Activated CD4-positive, alpha-beta T cell treated with anti-CD3 and anti-CD28 coated beads, Interleukin-2, amount 10 ng/mL, durations not matched to agents 24 days and 14 days (primary cell): ENCODE results near the gene PTTG2. TPM values are rescaled to one million over a fixed set of nuclear protein-coding genes. Genes with fewer than 3 reads are reported as not detected.
"Not testable (repeated sequence)": the region's sequence is repeated elsewhere in the genome, so short reads cannot be mapped to it uniquely, and the experiment has no call there.

Experiments used
- DNase-seq: peaks from one replicate; pipeline ENCODE4 v3.0.0; 2022
- H3K27ac Mint-ChIP-seq: one replicate; pipeline ENCODE4 v1.8.0; 2022; ENCODE audit warnings: mild to moderate bottlenecking, mixed read lengths
- H3K27me3 Mint-ChIP-seq: one replicate; pipeline ENCODE4 v1.8.0; 2022; ENCODE audit warnings: mixed read lengths
- H3K36me3 Mint-ChIP-seq: one replicate; pipeline ENCODE4 v1.8.0; 2022; ENCODE audit warnings: low read depth, mild to moderate bottlenecking, mixed read lengths
- H3K4me1 Mint-ChIP-seq: one replicate; pipeline ENCODE4 v1.8.0; 2021; ENCODE audit warnings: mixed read lengths
- H3K4me3 Mint-ChIP-seq: one replicate; pipeline ENCODE4 v1.8.0; 2022; ENCODE audit warnings: mild to moderate bottlenecking, moderate library complexity, mixed read lengths
- H3K9me3 Mint-ChIP-seq: one replicate; pipeline ENCODE4 v1.8.0; 2021; ENCODE audit warnings: mixed read lengths
- intact Hi-C: fragments of 100-400 bp; cut with micrococcal nuclease; formaldehyde crosslinking; loops from one replicate; pipeline ENCODE4 v1.15.1; 2023
- total RNA-seq: library from RNA; stranded (reverse); gene quantifications from 2 replicates; pipeline ENCODE4 v1.2.3, GENCODE V29; 2022

Gene PTTG2
- total RNA-seq, 1 donor from 2014 or later = 0.63 TPM

DNA sequence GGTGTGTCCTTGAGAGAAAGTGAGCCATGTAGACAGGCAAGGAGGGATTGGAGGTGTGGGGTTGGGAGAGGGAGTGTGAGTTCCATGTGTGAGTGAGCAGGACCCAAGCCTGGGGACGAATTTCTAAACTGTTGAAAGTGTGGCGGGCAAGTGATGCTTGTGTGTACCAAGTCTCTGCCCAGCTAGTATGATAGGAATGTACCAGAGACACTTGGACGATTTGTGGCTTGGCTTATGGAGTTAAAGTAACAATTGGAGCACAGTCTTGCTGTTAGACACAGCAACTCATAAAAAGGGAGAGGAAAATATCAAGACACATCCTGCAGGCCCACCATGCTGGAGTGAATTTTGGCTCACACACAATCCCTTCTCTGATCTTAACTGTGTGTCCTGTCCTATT lies 8.5 kb downstream of the PTTG2 start:
- Mint-ChIP-seq H3K4me1 (peaks cover 15% of the 10 kb centered on the region), H3K9me3 (no peaks in the 10 kb centered on the region), H3K27ac (no peak overlapping the region), H3K36me3 (peaks cover 5% of the 10 kb centered on the region), H3K27me3 (no peaks in the 10 kb centered on the region), H3K4me3 (no peak overlapping the region)
- DNase-seq = no peak
- intact Hi-C loops = no loop called here

DNA sequence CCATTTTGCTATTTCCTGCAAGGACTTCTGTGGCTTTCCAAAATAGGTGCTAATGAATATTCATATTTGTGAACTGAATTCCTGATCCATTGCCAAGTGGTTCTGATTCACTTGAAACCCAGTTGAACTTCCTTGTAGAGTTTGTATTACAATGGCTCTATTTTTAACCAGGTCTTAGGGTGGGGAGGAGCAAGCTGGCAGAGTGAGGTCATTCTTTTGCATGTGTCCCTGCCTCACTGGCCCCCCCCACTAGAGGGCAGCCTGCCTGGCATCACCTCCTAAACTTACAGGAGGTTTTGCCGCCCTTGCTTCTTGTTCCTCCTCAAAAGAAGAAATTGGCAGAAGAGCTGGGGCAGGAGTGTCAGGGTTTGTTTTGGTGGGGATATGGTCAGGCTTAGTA lies 10.5 kb downstream of the PTTG2 start:
- intact Hi-C loops = no loop called here
- Mint-ChIP-seq H3K4me3 (no peak overlapping the region), H3K27me3 (no peaks in the 10 kb centered on the region), H3K9me3 (no peaks in the 10 kb centered on the region), H3K36me3 (peaks cover 5% of the 10 kb centered on the region), H3K4me1 (peaks cover 13% of the 10 kb centered on the region), H3K27ac (no peak overlapping the region)
- DNase-seq = peak; percentile 80

DNA sequence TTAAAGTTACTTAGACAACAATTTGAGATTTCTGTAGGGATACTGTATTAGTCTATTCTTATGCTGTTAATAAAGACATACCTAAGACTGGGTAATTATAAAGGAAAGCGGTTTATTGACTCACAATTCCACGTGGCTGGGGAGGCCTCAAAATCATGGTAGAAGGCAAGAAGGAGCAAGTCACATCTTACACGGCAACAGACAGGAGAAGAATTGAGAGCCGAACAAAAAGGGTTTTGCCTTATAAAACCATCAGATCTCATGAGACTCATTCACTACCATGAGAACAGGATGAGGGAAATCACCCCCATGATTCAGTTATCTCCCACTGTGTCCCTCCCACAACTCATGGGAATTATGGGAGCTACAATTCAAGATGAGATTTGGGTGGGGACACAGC lies 11.0 kb downstream of the PTTG2 start:
- Mint-ChIP-seq H3K27ac (no peak overlapping the region), H3K4me3 (no peak overlapping the region), H3K27me3 (no peaks in the 10 kb centered on the region), H3K36me3 (peaks cover 4% of the 10 kb centered on the region), H3K9me3 (no peaks in the 10 kb centered on the region), H3K4me1 (peaks cover 11% of the 10 kb centered on the region)
- intact Hi-C loops = no loop called here
- DNase-seq = no peak

DNA sequence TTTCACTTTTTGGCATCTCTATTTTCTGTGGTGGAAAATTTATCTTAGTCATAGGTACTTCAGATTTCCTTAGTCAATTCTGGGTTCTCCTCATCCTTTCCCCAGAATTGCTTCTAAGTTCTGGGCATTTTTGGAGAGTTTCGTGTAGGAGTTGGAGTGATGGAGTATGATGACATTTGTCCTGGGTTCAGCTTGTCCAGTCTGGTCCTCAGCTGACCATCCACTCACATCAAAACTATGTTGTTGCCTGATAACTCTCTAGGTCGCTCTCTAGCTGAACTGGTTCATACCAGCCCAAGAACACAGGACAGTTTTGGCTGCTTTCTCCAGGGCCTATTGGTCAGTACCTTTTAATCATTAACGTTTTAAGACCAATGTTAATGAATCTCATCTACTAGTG lies 13.2 kb downstream of the PTTG2 start:
- DNase-seq = no peak
- peaks cover 4% of the 10 kb centered on the region for H3K36me3 Mint-ChIP-seq
- H3K27ac Mint-ChIP-seq = no peak overlapping the region
- H3K9me3 Mint-ChIP-seq = no peaks in the 10 kb centered on the region
- H3K27me3 Mint-ChIP-seq = no peaks in the 10 kb centered on the region
- intact Hi-C loops = no loop called here
- H3K4me1 Mint-ChIP-seq = peaks cover 13% of the 10 kb centered on the region
- no peak overlapping the region for H3K4me3 Mint-ChIP-seq

DNA sequence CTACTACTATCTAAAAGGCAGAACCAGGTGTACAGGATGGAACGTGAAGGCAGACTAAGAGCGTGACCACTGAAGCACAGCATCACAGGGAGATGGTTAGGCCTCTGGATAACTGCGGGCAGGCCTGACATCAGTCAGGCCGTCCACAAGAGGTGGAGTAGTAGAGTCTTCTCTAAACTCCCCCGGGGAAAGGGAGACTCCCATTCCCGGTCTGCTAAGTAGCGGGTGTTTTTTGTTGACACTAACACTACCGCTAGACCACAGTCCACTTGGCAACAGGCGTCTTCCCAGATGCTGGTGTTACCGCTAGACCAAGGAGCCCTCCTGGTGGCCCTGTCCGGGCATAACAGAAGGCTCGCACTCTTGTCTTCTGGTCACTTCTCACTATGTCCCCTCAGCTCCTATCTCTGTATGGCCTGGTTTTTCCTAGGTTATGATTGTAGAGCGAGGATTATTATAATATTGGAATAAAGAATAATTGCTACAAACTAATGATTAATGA lies 15.2 kb downstream of the PTTG2 start:
- intact Hi-C loops = loop anchor here (5.0 kb wide), 7 partner anchors 48 to 1007 kb away; partner anchors contain the start of gene RELL1
- H3K36me3 Mint-ChIP-seq, DNase-seq, H3K4me3 Mint-ChIP-seq, H3K9me3 Mint-ChIP-seq, H3K27ac Mint-ChIP-seq, H3K27me3 Mint-ChIP-seq: not testable (repeated sequence)
- peaks cover 18% of the 10 kb centered on the region for H3K4me1 Mint-ChIP-seq

DNA sequence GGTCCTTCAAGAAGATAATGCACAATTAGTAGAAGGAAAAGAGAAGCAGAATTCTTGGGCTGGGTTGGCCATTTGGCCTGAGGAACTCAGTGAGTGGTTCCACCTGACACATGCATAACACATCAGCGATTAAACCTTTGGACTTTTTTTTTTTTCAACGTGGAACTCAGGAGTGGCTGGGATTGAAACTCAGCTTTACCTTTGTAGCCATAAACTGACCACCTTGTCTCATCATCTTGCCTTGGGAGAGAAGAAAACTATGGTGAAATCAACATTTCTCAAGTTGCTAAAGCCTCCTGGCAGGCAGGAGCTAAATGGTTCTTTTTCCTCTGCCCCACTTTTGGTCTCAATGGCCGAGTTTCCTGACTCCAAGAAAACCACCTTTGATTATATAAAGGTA lies 16.3 kb downstream of the PTTG2 start:
- intact Hi-C loops = loop anchor here (2.0 to 5.0 kb wide), 8 partner anchors 49 to 1006 kb away; partner anchors contain the start of genes PGM2 and RELL1
- peak overlapping the region; percentile 41 for H3K27ac Mint-ChIP-seq
- peak overlapping the region; percentile 58 for H3K4me3 Mint-ChIP-seq
- H3K4me1 Mint-ChIP-seq = peaks cover 19% of the 10 kb centered on the region
- H3K9me3 Mint-ChIP-seq = no peaks in the 10 kb centered on the region
- peaks cover 2% of the 10 kb centered on the region for H3K36me3 Mint-ChIP-seq
- DNase-seq = peak; percentile 59
- H3K27me3 Mint-ChIP-seq = peaks cover 2% of the 10 kb centered on the region

DNA sequence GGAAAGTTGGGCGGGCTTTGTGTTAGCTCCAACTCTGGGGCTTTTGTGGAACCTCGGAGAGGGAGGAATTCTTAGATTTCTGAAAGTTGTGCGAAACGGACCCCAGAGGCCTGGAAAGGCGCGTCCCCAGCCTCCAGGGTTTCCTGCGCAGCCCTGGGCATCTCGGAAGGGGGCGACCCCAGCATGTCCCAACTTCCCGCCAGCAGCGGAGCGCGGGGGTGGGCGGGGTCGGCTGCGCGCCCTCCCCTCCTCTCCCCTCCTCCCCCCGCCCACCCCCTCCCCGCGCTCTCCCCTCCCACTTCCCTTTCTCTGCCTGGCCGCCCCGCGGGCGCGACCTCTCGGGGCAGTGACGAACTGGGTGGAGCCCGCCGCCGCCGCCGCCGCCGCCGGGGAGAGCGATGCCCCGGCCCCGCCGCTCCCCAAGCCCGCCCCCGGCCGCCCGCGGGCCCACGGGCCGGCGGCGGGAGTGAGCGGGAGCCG lies 16.8 kb downstream of the PTTG2 start:
- intact Hi-C loops = loop anchor here (2.0 to 5.0 kb wide), 8 partner anchors 50 to 1005 kb away; partner anchors contain the start of genes PGM2 and RELL1
- Mint-ChIP-seq H3K9me3 (no peaks in the 10 kb centered on the region), H3K27ac (peak overlapping the region; percentile 41), H3K27me3 (peaks cover 2% of the 10 kb centered on the region), H3K36me3 (peaks cover 2% of the 10 kb centered on the region), H3K4me3 (peak overlapping the region; percentile 87), H3K4me1 (peaks cover 23% of the 10 kb centered on the region)
- peak; percentile 94 for DNase-seq

DNA sequence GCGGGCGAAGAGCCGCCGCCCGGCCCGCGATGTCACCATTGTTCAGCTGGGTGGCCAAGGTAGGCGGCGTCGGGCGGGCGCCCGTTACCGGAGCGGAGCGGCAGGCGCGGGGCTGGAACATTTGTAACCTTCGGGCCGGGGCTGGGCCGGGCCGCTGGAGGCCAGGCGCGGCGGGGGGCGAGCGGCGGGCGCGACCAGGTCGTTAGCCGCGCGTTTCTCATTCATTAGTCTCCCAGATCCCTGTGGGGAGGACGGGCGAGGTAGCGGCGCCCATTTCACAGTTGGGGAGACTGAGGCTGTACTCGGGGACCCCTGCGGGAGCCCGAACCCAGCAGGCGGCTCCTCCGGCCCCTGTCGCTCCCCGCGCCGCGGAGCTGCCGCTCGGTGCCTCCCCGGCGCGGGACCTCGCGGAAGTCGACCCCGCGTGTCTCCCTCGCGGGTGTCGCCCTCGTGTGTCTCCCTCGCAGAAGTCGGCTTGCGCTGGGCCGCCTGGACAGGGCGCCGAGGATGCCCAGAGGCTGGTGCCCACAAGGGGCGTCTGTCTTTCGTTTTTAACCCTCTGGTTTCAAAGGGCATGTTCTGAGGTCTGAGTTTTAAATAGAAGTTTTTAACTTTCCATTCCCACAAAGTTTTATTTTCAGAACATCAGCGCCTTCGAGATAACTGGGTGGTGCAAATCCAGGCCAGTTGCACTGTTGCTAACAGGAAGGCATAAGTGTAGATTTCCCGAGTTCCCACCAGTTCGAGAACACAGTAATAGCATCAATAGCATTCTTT lies 17.5 kb downstream of the PTTG2 start:
- peaks cover 2% of the 10 kb centered on the region for H3K27me3 Mint-ChIP-seq
- H3K27ac Mint-ChIP-seq = peak overlapping the region; percentile 86
- H3K36me3 Mint-ChIP-seq = peaks cover 2% of the 10 kb centered on the region
- no peaks in the 10 kb centered on the region for H3K9me3 Mint-ChIP-seq
- peaks cover 24% of the 10 kb centered on the region for H3K4me1 Mint-ChIP-seq
- intact Hi-C loops = loop anchor here (1.0 to 5.0 kb wide), 11 partner anchors 23 to 1005 kb away; partner anchors contain the start of genes PGM2, RELL1 and TBC1D1
- DNase-seq = peak; percentile 93
- H3K4me3 Mint-ChIP-seq = peak overlapping the region; percentile 87

DNA sequence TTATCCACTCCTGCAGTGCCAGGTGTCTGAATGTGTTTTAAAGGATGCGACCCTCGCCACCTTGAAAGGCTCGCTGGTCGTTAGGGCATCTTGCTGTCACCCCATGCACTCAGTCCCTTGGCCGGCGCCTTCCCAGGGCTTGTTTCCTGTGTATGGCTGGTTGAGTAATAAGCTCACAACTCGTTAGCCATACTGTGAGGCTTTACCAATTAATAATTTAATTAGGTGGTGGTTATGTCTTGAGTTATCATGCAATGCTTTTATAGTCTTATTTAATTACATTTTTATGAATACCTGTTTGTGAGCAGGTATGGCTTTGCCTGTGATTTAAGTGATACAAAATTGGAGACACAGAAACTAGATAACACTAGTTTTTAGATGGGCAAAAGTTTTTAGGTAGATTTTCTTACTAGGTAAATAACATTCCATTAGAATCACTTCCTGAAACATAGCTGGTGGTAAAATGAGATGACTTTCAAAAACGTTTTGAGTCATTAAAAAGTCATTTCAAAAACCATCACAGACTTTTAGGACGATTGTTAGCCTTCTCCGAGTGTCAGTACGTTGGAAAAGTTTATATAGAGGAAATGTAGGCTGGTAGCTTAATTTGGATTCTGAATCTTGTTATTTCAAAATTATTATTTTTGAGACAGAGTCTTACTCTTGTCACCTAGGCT lies 18.2 kb downstream of the PTTG2 start:
- Mint-ChIP-seq H3K4me1 (peaks cover 21% of the 10 kb centered on the region), H3K27ac (peak overlapping the region; percentile 86), H3K9me3 (no peaks in the 10 kb centered on the region), H3K4me3 (peak overlapping the region; percentile 87), H3K27me3 (peaks cover 2% of the 10 kb centered on the region), H3K36me3 (peaks cover 2% of the 10 kb centered on the region)
- intact Hi-C loops = loop anchor here (1.0 to 5.0 kb wide), 10 partner anchors 24 to 1004 kb away; partner anchors contain the start of genes RELL1 and TBC1D1
- DNase-seq = peak; percentile 72

DNA sequence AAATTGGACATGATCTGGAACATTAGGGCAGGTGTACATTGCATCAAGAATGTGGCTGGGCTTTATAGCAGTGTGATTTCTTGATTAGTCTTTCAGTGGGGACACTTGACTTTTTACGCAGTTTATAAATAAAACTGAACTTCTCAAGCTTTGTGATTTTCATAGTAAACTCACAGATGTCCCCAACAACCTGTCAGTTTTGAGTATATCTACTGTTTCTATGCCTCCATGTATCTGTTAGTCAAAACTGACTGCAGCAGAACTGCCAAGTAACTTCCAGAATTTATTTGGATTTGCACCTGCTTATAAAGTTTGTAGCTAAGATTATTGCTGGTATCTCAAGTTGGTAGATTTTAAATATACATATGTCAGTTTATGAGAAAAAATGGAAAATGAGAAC lies 20.0 kb downstream of the PTTG2 start:
- intact Hi-C loops = no loop called here

DNA sequence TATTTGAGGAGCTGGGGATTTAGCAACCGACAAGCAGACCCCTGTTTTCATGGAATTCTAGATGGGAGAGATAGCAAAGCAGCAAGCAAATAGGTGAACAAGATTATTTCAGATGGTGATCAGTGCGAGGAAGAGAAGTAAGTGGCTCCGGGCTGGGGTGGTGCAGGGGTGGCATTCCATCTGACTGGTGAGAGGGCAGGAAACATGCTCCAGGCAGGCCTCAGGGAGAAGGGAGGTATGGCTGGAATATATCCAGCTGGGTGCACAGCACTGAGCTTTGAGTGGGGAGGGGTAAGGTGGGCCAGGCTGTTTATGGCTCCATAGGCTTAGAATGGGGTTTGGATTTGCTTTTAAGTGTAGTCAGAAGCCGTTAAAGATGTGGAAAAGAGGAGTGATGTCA lies 21.2 kb downstream of the PTTG2 start:
- no peak for DNase-seq
- H3K27ac Mint-ChIP-seq = no peak overlapping the region
- no peaks in the 10 kb centered on the region for H3K9me3 Mint-ChIP-seq
- H3K4me1 Mint-ChIP-seq = peaks cover 27% of the 10 kb centered on the region
- no peak overlapping the region for H3K4me3 Mint-ChIP-seq
- H3K36me3 Mint-ChIP-seq = peaks cover 2% of the 10 kb centered on the region
- intact Hi-C loops = no loop called here
- H3K27me3 Mint-ChIP-seq = peaks cover 2% of the 10 kb centered on the region

More for the DNA sequence above, 20.0 kb downstream of the PTTG2 start:
- H3K27ac Mint-ChIP-seq = no peak overlapping the region
- no peaks in the 10 kb centered on the region for H3K9me3 Mint-ChIP-seq
- peaks cover 2% of the 10 kb centered on the region for H3K36me3 Mint-ChIP-seq
- peaks cover 2% of the 10 kb centered on the region for H3K27me3 Mint-ChIP-seq
- H3K4me1 Mint-ChIP-seq = peaks cover 21% of the 10 kb centered on the region
- DNase-seq = no peak
- H3K4me3 Mint-ChIP-seq = no peak overlapping the region

DNA sequence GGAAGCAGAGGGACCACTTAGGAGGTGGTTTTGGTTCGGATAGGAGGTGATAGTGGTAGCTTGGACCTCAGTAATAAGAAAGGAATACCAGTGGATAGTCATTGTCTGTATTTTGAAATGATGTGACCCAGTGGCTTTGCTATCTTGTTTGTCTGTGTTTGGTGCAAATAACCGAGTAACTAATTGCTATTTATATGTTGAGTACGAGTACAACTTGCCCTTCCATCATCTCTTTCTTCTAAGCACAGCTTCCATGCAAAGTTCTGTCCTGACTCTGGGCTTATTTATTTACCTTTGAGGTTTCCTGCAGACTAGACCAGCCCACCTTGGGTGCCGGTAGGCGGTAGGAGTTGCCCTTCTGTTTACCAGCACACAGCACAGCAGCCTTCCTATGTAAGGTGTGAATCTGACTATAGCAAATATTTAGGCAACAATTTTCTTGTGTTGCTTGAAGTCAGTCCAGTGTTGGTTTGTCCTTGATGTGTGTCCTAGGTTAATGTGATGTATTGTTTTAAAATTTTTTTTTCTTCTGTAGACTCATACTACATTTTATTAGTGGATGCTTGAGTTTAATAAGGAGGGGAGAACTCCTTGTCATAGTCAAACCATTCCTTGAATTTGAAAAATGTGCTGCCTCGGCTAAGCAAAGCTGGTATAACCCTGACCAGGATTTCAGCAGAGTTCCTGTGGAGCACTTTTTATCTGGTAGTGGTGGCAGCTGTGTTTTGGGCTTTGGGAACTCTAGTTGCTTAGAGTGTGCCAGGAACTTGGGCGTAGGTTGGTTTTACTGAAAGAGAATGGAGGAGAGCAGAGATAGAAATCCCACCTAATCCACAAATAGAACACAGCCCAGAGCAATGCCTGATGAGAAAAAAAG lies 21.9 kb downstream of the PTTG2 start:
- Mint-ChIP-seq H3K9me3 (no peaks in the 10 kb centered on the region), H3K4me3 (no peak overlapping the region), H3K4me1 (peaks cover 27% of the 10 kb centered on the region), H3K27ac (no peak overlapping the region), H3K27me3 (peaks cover 2% of the 10 kb centered on the region), H3K36me3 (peaks cover 2% of the 10 kb centered on the region)
- intact Hi-C loops = no loop called here
- no peak for DNase-seq

DNA sequence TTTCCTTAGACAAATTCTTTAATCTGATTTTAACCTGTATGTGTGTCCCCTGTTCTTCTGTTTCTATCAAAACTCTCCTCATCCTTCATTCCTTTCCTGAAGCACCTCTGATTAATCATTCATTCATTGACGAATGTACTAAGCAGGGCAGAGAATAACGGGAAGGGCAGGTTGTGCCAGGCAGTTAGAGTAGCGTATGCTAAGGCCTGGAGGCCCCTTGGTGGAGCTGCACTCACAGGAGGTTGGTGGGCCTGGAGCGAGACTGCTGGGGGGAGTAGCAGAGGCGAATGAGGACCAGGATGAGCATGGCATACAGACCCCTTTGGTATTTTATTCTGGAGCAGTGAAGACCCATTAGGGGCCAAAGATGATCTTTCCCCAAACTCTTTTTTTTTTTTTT lies 22.5 kb downstream of the PTTG2 start:
- peaks cover 28% of the 10 kb centered on the region for H3K4me1 Mint-ChIP-seq
- H3K9me3 Mint-ChIP-seq = no peaks in the 10 kb centered on the region
- intact Hi-C loops = no loop called here
- H3K27me3 Mint-ChIP-seq = peaks cover 2% of the 10 kb centered on the region
- peaks cover 4% of the 10 kb centered on the region for H3K36me3 Mint-ChIP-seq
- no peak for DNase-seq
- no peak overlapping the region for H3K4me3 Mint-ChIP-seq
- no peak overlapping the region for H3K27ac Mint-ChIP-seq
